Measurements from ENCODE around the gene POU3F3. TPM values are rescaled to one million over a fixed set of nuclear protein-coding genes. Genes with fewer than 3 reads are reported as not detected.

Gene POU3F3
- polyA plus RNA-seq, 3 donors = not detected

DNA sequence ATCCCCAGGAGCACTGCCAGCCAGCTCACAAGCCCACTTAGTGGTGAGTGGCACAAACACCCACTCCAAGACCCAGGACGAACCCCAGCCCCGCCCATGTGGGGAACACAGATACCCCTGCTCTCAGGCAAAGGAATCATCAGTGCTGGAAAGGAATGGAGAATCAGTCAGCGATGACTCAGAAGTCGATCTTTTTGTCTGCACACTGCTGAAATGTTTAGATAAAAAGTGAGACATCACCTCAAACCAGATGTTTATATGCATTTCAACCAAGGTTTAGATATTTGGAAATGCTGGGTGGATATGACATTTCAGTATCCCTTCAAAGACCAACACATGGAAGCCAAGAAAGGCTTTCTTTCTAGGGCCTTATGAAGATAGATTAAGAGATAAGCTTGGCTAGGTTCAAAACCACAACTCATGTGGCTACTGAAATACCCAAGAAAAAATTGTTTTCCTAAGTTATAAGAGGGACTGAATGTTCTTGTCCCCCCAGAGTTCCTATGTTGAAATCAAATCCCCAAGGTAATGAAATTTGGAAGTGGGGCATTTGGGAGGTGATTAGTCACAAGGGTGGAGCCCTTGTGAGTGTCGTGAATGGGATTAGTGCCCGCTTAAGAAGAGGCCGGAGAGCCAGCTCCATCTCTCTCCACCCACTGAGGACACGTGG is 43.7 kb downstream of the POU3F3 start:
- Histone ChIP-seq H2AFZ (ENCODE audit: insufficient read depth, low read depth, low read length, poor library complexity, severe bottlenecking) (no peak overlapping the region), H3K4me2 (replicated peaks; ENCODE audit: extremely low read depth, low read length, poor library complexity, severe bottlenecking) (no peak overlapping the region), H3K79me2 (ENCODE audit: insufficient read depth, low read length) (no peaks in the 10 kb centered on the region), H3K4me1 (ENCODE audit: control insufficient read depth in 1 of 2, insufficient read depth in 2 of 2, low read length in 2 of 2) (no peaks in the 10 kb centered on the region), H3K27ac (ENCODE audit: low read depth in 1 of 2, low read length in 2 of 2) (no peak overlapping the region), H3K36me3 (replicated peaks in 1 of 2; ENCODE audit: control insufficient read depth in 1 of 2, insufficient read depth in 2 of 2, low read length in 2 of 2) (no peaks in the 10 kb centered on the region), H3K9me3 (replicated peaks in 1 of 2; ENCODE audit: control insufficient read depth in 1 of 2, insufficient read depth in 1 of 2, low read length in 2 of 2) (no peaks in the 10 kb centered on the region), H3K4me3 (replicated peaks in 1 of 3; ENCODE audit: low read depth in 2 of 3, low read length in 3 of 3) (no peak overlapping the region), H4K20me1 (ENCODE audit: insufficient read depth, low read length) (no peaks in the 10 kb centered on the region), H3K27me3 (ENCODE audit: control insufficient read depth in 2 of 2, insufficient read depth in 2 of 2, low read length in 2 of 2) (no peaks in the 10 kb centered on the region), H3K9ac (ENCODE audit: insufficient read depth, low read length, poor library complexity, severe bottlenecking) (no peak overlapping the region)
- intact Hi-C loops (cut with micrococcal nuclease) = no loop called here
- H3K27ac Mint-ChIP-seq = no peak overlapping the region
- 92% methylated on average over 4 of the region's 8 CpGs for WGBS (ENCODE audit: insufficient coverage)
- no peaks in the 10 kb centered on the region for H3K36me3 Mint-ChIP-seq
- DNase-seq = no peak
- H3K9me3 Mint-ChIP-seq = peaks cover 0 to 7% (median 0%) of the 10 kb centered on the region in 7 donors
- peaks cover 11 to 20% (median 15%) of the 10 kb centered on the region in 3 donors for H3K27me3 Mint-ChIP-seq (ENCODE audit: low read depth in 3 of 3)
- no peak overlapping the region for H3K4me3 Mint-ChIP-seq
- no peaks in the 10 kb centered on the region for H3K4me1 Mint-ChIP-seq
- TF ChIP-seq, protein P1, sequence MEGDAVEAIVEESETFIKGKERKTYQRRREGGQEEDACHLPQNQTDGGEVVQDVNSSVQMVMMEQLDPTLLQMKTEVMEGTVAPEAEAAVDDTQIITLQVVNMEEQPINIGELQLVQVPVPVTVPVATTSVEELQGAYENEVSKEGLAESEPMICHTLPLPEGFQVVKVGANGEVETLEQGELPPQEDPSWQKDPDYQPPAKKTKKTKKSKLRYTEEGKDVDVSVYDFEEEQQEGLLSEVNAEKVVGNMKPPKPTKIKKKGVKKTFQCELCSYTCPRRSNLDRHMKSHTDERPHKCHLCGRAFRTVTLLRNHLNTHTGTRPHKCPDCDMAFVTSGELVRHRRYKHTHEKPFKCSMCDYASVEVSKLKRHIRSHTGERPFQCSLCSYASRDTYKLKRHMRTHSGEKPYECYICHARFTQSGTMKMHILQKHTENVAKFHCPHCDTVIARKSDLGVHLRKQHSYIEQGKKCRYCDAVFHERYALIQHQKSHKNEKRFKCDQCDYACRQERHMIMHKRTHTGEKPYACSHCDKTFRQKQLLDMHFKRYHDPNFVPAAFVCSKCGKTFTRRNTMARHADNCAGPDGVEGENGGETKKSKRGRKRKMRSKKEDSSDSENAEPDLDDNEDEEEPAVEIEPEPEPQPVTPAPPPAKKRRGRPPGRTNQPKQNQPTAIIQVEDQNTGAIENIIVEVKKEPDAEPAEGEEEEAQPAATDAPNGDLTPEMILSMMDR (IDR thresholded peaks at IDR 0.05) = no peak

DNA sequence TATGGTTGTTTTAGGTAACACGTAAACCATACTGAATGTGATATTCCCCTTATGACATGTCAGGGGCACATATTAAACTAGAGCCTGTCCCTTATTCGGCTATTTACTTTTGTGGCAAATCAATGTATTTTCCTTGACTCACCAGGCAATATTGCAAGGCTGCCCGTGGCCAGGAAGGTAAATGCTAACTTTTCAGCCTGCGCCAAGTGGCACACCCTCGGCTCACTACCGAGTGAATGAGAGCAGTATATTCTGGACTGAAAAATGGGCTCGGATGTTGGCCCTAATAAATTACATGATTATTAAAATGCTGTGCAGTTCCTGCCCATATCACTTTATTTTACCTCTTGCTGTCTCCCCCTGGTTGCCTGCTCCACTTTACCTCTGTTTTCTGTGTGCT is 46.7 kb downstream of the POU3F3 start:
- WGBS (ENCODE audit: insufficient coverage) = 100% methylated on average over 4 of the region's 7 CpGs
- no peaks in the 10 kb centered on the region for H3K4me1 ChIP-seq (ENCODE audit: control insufficient read depth in 1 of 2, insufficient read depth in 2 of 2, low read length in 2 of 2)
- H3K36me3 Mint-ChIP-seq = no peaks in the 10 kb centered on the region

More for the DNA sequence above, 46.7 kb downstream of the POU3F3 start:
- Mint-ChIP-seq H3K9me3 (peaks cover 0 to 7% (median 0%) of the 10 kb centered on the region in 7 donors), H3K27me3 (ENCODE audit: low read depth in 3 of 3) (peaks cover 11 to 16% (median 15%) of the 10 kb centered on the region in 3 donors), H3K27ac (no peak overlapping the region), H3K4me3 (no peak overlapping the region), H3K4me1 (no peaks in the 10 kb centered on the region)
- Histone ChIP-seq H3K9ac (ENCODE audit: insufficient read depth, low read length, poor library complexity, severe bottlenecking) (no peak overlapping the region), H3K27ac (ENCODE audit: low read depth in 1 of 2, low read length in 2 of 2) (no peak overlapping the region), H4K20me1 (ENCODE audit: insufficient read depth, low read length) (no peaks in the 10 kb centered on the region), H3K27me3 (ENCODE audit: control insufficient read depth in 2 of 2, insufficient read depth in 2 of 2, low read length in 2 of 2) (no peaks in the 10 kb centered on the region), H3K4me2 (replicated peaks; ENCODE audit: extremely low read depth, low read length, poor library complexity, severe bottlenecking) (no peak overlapping the region), H2AFZ (ENCODE audit: insufficient read depth, low read depth, low read length, poor library complexity, severe bottlenecking) (no peak overlapping the region), H3K9me3 (replicated peaks in 1 of 2; ENCODE audit: control insufficient read depth in 1 of 2, insufficient read depth in 1 of 2, low read length in 2 of 2) (no peaks in the 10 kb centered on the region), H3K36me3 (replicated peaks in 1 of 2; ENCODE audit: control insufficient read depth in 1 of 2, insufficient read depth in 2 of 2, low read length in 2 of 2) (no peaks in the 10 kb centered on the region), H3K79me2 (ENCODE audit: insufficient read depth, low read length) (no peaks in the 10 kb centered on the region), H3K4me3 (replicated peaks in 1 of 3; ENCODE audit: low read depth in 2 of 3, low read length in 3 of 3) (no peak overlapping the region)
- intact Hi-C loops (cut with micrococcal nuclease) = no loop called here
- no peak for DNase-seq
- TF ChIP-seq, protein P1 (IDR thresholded peaks at IDR 0.05) = no peak
